Stomach (tissue), 4 donors: ENCODE results near the gene RABEP2.

Source experiments
- EP300 ChIP-seq: sonication (generic); formaldehyde crosslinking; IDR thresholded peaks from one replicate; pipeline ENCODE4 v1.6.1; 2017; ENCODE audit warnings: antibody characterized with exemption
- POLR2AphosphoS5 ChIP-seq, 3 donors: sonication (generic); formaldehyde crosslinking; IDR thresholded peaks; one replicate each; pipeline ENCODE4 v1.6.1; 2016; ENCODE audit warnings: antibody characterized with exemption in 3 of 3
- TF ChIP-seq, protein P1 (sequence below), 7 experiments: fragments of 450-650 bp in 4 of 7; fragments of 200-600 bp in 3 of 7; sonication (generic) in 3 of 7; IDR thresholded peaks; one replicate each; pipeline ENCODE4 v1.5.1; 2016 to 2019; ENCODE audit warnings: antibody characterized with exemption in 7 of 7, control low read depth in 2 of 7, mild to moderate bottlenecking in 1 of 7

DNA sequence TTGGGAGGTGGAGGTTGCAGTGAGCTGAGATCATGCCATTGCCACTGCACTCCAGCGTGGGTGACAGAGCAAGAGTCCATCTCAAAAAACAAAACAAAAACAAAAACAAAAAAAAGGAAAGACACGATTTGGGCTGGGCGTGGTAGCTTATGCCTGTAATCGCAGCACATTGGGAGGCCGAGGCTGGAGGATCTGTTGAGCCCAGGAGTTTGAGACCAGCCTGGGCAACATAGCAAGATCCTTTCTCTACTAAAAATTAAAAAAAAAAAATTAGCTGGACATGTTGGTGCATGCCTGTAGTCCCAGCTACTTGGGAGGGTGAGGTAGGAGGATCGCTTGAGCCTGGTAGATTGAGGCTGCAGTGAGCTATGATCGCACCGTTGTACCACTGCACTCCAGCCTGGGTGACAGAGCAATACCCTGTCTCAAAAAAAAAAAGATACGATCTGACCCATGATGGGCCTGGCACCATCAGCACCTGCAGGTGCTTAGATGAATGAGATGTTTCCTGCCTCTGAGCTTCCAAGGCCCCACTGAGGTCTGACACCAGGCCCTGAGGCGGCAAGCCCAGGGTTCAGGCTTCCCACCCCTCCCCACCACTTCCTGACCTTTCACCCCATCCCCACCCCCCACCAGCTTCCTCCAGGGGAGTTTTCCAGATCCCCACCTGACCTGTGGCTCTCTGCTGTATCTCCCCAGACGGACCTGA is 25.0 kb downstream of the RABEP2 start:
- TF ChIP-seq, protein P1, sequence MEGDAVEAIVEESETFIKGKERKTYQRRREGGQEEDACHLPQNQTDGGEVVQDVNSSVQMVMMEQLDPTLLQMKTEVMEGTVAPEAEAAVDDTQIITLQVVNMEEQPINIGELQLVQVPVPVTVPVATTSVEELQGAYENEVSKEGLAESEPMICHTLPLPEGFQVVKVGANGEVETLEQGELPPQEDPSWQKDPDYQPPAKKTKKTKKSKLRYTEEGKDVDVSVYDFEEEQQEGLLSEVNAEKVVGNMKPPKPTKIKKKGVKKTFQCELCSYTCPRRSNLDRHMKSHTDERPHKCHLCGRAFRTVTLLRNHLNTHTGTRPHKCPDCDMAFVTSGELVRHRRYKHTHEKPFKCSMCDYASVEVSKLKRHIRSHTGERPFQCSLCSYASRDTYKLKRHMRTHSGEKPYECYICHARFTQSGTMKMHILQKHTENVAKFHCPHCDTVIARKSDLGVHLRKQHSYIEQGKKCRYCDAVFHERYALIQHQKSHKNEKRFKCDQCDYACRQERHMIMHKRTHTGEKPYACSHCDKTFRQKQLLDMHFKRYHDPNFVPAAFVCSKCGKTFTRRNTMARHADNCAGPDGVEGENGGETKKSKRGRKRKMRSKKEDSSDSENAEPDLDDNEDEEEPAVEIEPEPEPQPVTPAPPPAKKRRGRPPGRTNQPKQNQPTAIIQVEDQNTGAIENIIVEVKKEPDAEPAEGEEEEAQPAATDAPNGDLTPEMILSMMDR (IDR thresholded peaks at IDR 0.05) = no peak
- TF ChIP-seq POLR2AphosphoS5 (IDR thresholded peaks at IDR 0.05) = no peak
- no peak for TF ChIP-seq EP300
